ENCODE data around the gene DDX27. TPM values are rescaled to one million over a fixed set of nuclear protein-coding genes. Genes with fewer than 3 reads are reported as not detected.

The DDX27 gene
- total RNA-seq, 4 donors from 2014 or later, result 22.3 to 32.5 (median 29.8) TPM

DNA sequence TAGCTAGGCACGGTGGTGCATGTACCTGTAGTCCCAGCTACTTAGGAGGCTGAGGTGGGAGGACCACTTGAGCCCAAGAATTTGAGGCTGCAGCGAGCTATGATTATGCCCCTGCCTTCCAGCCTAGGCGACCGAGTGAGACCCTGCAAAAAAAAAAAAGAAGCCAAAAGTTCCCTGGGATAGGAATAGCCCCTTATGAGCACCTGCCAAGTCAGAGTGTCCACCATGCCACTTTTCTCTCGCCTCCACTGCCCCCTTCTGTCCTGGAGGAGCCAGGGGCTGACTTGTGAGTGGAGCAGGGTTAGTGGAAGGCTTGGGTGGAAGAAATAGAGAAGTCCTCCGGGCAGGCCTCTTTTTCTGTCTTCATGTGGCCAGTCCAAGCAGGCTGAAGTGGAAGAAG, 12.1 kb upstream of the DDX27 start:
- H3K9me3 ChIP-seq, result peaks cover 0 to 11% (median 0%) of the 10 kb centered on the region in 3 donors
- no peak for ATAC-seq
- no peaks in the 10 kb centered on the region for H3K27me3 ChIP-seq
- no peaks in the 10 kb centered on the region for H3K36me3 ChIP-seq
- H3K4me3 ChIP-seq, result no peak overlapping the region
- 86% methylated on average over 6 of the region's 6 CpGs; no CpG with 5 or more reads in 1 of the 2 donors for WGBS, 2 donors (ENCODE audit: low coverage in 1 of 2)
- H3K27ac ChIP-seq, result no peak overlapping the region
- TF ChIP-seq, protein P1, sequence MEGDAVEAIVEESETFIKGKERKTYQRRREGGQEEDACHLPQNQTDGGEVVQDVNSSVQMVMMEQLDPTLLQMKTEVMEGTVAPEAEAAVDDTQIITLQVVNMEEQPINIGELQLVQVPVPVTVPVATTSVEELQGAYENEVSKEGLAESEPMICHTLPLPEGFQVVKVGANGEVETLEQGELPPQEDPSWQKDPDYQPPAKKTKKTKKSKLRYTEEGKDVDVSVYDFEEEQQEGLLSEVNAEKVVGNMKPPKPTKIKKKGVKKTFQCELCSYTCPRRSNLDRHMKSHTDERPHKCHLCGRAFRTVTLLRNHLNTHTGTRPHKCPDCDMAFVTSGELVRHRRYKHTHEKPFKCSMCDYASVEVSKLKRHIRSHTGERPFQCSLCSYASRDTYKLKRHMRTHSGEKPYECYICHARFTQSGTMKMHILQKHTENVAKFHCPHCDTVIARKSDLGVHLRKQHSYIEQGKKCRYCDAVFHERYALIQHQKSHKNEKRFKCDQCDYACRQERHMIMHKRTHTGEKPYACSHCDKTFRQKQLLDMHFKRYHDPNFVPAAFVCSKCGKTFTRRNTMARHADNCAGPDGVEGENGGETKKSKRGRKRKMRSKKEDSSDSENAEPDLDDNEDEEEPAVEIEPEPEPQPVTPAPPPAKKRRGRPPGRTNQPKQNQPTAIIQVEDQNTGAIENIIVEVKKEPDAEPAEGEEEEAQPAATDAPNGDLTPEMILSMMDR (IDR thresholded peaks at IDR 0.05), result no peak
- TF ChIP-seq POLR2AphosphoS5 (IDR thresholded peaks at IDR 0.05), result no peak
- TF ChIP-seq POLR2A (IDR thresholded peaks at IDR 0.05), result no peak
- no peak for TF ChIP-seq EP300 (IDR thresholded peaks at IDR 0.05)
- H3K4me1 ChIP-seq, result no peaks in the 10 kb centered on the region

DNA sequence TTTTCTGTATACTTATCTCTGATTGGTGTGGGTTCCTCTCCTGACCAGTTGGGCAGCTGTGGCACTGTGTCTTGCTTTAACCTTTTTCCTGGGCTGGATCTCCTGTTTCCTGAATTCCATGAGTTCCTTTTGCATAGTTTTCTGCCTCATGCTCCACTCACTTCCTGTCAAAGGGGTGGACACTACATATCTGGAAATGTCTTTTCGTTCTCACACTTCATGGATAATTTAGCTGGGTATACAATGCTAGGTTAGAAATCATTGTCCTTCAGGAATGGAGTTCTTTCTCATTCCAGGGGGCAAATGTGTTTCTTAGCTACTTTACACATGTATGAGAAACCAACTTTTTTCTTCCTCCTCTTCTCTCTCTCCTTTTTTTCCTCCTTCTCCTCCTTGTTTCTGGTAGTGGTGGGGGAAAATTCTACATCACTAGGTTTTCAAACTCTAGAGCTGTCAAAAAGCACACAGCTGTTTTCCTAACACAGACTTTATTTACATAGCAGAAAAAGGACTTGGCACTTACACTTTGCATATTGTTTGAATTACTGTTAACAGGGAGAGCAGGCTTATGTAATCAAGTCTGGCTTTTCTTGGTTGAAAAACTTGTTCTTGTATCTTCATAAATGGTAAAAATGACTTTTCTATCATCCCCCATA, 9.0 kb upstream of the DDX27 start:
- Histone ChIP-seq H3K4me1 (no peaks in the 10 kb centered on the region), H3K36me3 (no peaks in the 10 kb centered on the region), H3K9me3 (peaks cover 0 to 11% (median 0%) of the 10 kb centered on the region in 3 donors), H3K4me3 (no peak overlapping the region), H3K27ac (peak overlapping the region in 1 of 4 donors; percentile 33), H3K27me3 (no peaks in the 10 kb centered on the region)
- TF ChIP-seq POLR2A (IDR thresholded peaks at IDR 0.05) (no peak), EP300 (IDR thresholded peaks at IDR 0.05) (no peak), POLR2AphosphoS5 (IDR thresholded peaks at IDR 0.05) (no peak)
- TF ChIP-seq, protein P1 (IDR thresholded peaks at IDR 0.05), result no peak
- WGBS, 2 donors (ENCODE audit: low coverage in 1 of 2), result 63 to 78% methylated on average over 1 of the region's 1 CpG
- no peak for ATAC-seq

DNA sequence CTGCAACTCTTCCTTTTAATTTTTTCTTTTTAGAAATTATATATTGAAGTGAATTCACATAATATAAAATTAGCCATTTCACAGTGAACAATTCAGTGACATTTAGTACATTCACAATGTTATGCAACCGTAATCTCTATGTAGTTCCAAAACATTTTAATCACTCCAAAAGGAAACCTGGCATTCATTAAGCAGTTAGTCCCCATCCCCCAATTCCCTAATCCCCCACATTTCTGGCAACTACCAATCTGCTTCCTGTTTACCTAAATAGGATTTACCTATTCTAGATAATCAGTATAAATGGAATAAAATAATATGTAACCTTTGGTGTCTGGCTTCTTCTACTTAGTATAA, 8.5 kb upstream of the DDX27 start:
- Histone ChIP-seq H3K9me3 (peaks cover 0 to 11% (median 0%) of the 10 kb centered on the region in 3 donors), H3K4me1 (no peaks in the 10 kb centered on the region), H3K4me3 (no peak overlapping the region), H3K36me3 (no peaks in the 10 kb centered on the region), H3K27ac (no peak overlapping the region), H3K27me3 (no peaks in the 10 kb centered on the region)
- no peak for TF ChIP-seq EP300 (IDR thresholded peaks at IDR 0.05)
- 22 to 41% methylated on average over 1 of the region's 1 CpG for WGBS, 2 donors (ENCODE audit: low coverage in 1 of 2)
- ATAC-seq, result no peak

DNA sequence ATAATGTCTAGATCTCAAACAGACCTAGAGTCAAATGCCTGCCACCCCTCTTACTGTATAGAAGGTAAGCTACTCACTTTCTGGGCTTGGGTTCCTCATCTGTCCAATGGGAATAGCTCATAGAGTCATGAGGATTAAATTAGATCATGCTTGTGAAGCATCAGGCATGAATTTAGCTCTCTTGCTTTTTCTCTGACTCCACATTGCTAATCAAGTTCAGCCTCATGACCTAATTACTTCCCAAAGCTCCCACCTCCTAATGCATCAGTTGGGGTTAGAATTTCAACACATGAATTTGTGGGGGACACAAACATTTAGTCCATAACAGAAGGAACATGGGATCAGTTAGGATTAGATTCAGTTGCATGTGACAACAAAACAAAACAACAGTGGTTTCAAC, 4.6 kb upstream of the DDX27 start:
- TF ChIP-seq POLR2A (IDR thresholded peaks at IDR 0.05) (no peak), EP300 (IDR thresholded peaks at IDR 0.05) (no peak), POLR2AphosphoS5 (IDR thresholded peaks at IDR 0.05) (no peak)
- TF ChIP-seq, protein P1 (IDR thresholded peaks at IDR 0.05), result no peak
- H3K9me3 ChIP-seq, result peaks cover 0 to 11% (median 0%) of the 10 kb centered on the region in 3 donors
- H3K36me3 ChIP-seq, result no peaks in the 10 kb centered on the region
- peaks cover 0 to 13% (median 2%) of the 10 kb centered on the region in 3 donors for H3K4me1 ChIP-seq
- no peak overlapping the region for H3K4me3 ChIP-seq
- H3K27me3 ChIP-seq, result no peaks in the 10 kb centered on the region
- H3K27ac ChIP-seq, result no peak overlapping the region
- ATAC-seq, result no peak

DNA sequence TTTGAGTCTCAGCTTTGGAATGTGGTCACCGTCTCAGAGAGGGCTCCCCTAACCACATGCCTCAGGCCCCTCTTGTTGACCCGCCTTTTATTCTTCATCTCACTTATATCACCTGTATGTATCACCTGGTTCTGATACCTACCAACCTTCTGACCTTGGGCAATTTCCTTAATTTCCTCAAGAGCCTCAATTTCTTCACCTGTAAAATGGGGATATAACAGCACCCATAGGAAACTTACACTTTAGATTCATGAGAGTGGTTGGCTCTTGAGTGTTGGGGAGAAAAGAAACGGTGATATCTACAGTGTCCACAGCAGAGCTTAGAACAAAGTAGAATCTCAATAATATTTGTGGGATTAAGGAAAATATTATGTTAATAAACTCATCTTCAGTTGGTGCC, 4.0 kb upstream of the DDX27 start:
- Histone ChIP-seq H3K4me1 (peaks cover 0 to 17% (median 5%) of the 10 kb centered on the region in 3 donors), H3K4me3 (no peak overlapping the region), H3K27ac (no peak overlapping the region), H3K36me3 (no peaks in the 10 kb centered on the region), H3K9me3 (peaks cover 0 to 5% (median 0%) of the 10 kb centered on the region in 3 donors), H3K27me3 (no peaks in the 10 kb centered on the region)
- no peak for TF ChIP-seq POLR2A (IDR thresholded peaks at IDR 0.05)
- no peak for TF ChIP-seq POLR2AphosphoS5 (IDR thresholded peaks at IDR 0.05)
- TF ChIP-seq EP300 (IDR thresholded peaks at IDR 0.05), result no peak
- TF ChIP-seq, protein P1 (IDR thresholded peaks at IDR 0.05), result no peak
- WGBS, 2 donors (ENCODE audit: low coverage in 1 of 2), result 78 to 87% methylated on average over 1 to 3 of the region's 3 CpGs
- no peak for ATAC-seq

Data from gastroesophageal sphincter (tissue), 4 donors.